B cell (primary cell): ENCODE data around the gene STAP2. TPM values are rescaled to one million over a fixed set of nuclear protein-coding genes. Genes with fewer than 3 reads are reported as not detected.

Experiments
- ATAC-seq: fragments of 200-7000 bp; cut with Tn5 transposase; one replicate; pipeline ENCODE4 v1.10.0; 2021; ENCODE audit warnings: low read depth, mild to moderate bottlenecking, moderate number of reproducible peaks, moderate library complexity
- CTCF ChIA-PET: fragments of 350-600 bp; sonication (Branson Sonifier 250); formaldehyde crosslinking; loops from one replicate; lab custom pipeline; 2021; ENCODE audit warnings: antibody characterized with exemption, inconsistent platforms; lab: Charles Lee
- POLR2A ChIA-PET: fragments of 350-600 bp; sonication (Branson Sonifier 250); formaldehyde crosslinking; loops from one replicate; lab custom pipeline; 2021; ENCODE audit warnings: antibody characterized with exemption; lab: Charles Lee
- DNase-seq: peaks from one replicate; pipeline ENCODE4 v3.0.0; 2013
- H2AFZ ChIP-seq: 2 replicates; pipeline ENCODE4 v1.6.1; 2012; ENCODE audit warnings: mild to moderate bottlenecking, low read depth, low read length; ENCODE audit not compliant: insufficient read depth, poor library complexity, severe bottlenecking
- H3K27ac ChIP-seq, 2 donors: 1 replicate in 1 of 2; 2 replicates in 1 of 2; pipeline ENCODE4 v1.5.1; 2012 to 2013; ENCODE audit warnings: low read length in 2 of 2, mild to moderate bottlenecking in 2 of 2, moderate library complexity in 1 of 2
- H3K27me3 ChIP-seq, 4 experiments: fragments of 200-600 bp in 1 of 4; sonication (generic) in 1 of 4; replicated peaks in 1 of 4; 1 replicate in 2 of 4; 2 replicates in 2 of 4; pipeline versions ENCODE4 v1.6.1 to v1.7.0; 2013 to 2016; ENCODE audit warnings: low read length in 3 of 4, mild to moderate bottlenecking in 2 of 4, mixed read lengths in 1 of 4, moderate library complexity in 1 of 4; ENCODE audit not compliant: insufficient read depth in 4 of 4, control insufficient read depth in 3 of 4; ENCODE audit errors: control extremely low read depth in 1 of 4
- H3K36me3 ChIP-seq, 2 experiments: replicated peaks in 1 of 2; 1 replicate in 1 of 2; 2 replicates in 1 of 2; pipeline versions ENCODE4 v1.6.1 to v1.7.1; 2013; ENCODE audit warnings: low read length in 1 of 2; ENCODE audit not compliant: insufficient read depth in 2 of 2, control insufficient read depth in 1 of 2; ENCODE audit errors: control extremely low read depth in 1 of 2, extremely low read depth in 1 of 2
- H3K4me1 ChIP-seq, 2 donors: fragments of 200-600 bp in 1 of 2; sonication (generic) in 1 of 2; 1 replicate in 1 of 2; 2 replicates in 1 of 2; pipeline versions ENCODE4 v1.5.1 to v1.6.1; 2013 to 2017; ENCODE audit warnings: low read length in 2 of 2; ENCODE audit not compliant: control insufficient read depth in 2 of 2, insufficient read depth in 2 of 2
- H3K4me2 ChIP-seq: replicated peaks from 2 replicates; pipeline ENCODE3; 2012; ENCODE audit warnings: mild to moderate bottlenecking, low read depth, low read length; ENCODE audit not compliant: poor library complexity, severe bottlenecking
- H3K4me3 ChIP-seq, 5 experiments: fragments of 200-600 bp in 1 of 5; sonication (generic) in 1 of 5; 1 replicate in 3 of 5; 2 replicates in 2 of 5; pipeline versions ENCODE4 v1.5.1 to v1.7.0; 2011 to 2016; ENCODE audit warnings: low read length in 4 of 5, mild to moderate bottlenecking in 4 of 5, low read depth in 2 of 5, control low read depth in 1 of 5, moderate library complexity in 1 of 5; ENCODE audit not compliant: insufficient read depth in 1 of 5; ENCODE audit errors: control extremely low read depth in 1 of 5, extremely low read depth in 1 of 5
- H3K79me2 ChIP-seq: fragments of 200-600 bp; sonication (generic); one replicate; pipeline ENCODE4 v1.6.0; 2016; ENCODE audit warnings: low read length; ENCODE audit not compliant: control insufficient read depth, insufficient read depth
- H3K9ac ChIP-seq: fragments of 200-600 bp; sonication (generic); 2 replicates; pipeline ENCODE4 v1.6.1; 2017; ENCODE audit warnings: mild to moderate bottlenecking, low read length, moderate library complexity
- H3K9me3 ChIP-seq, 3 donors: one replicate each; pipeline versions ENCODE4 v1.6.1 to v1.7.1; 2013; ENCODE audit warnings: low read length in 2 of 3; ENCODE audit not compliant: control insufficient read depth in 2 of 3, insufficient read depth in 1 of 3; ENCODE audit errors: control extremely low read depth in 1 of 3
- H4K20me1 ChIP-seq: 2 replicates; pipeline ENCODE4 v1.6.0; 2012; ENCODE audit warnings: mild to moderate bottlenecking, low read length; ENCODE audit not compliant: insufficient read depth, control insufficient read depth, poor library complexity, severe bottlenecking
- H3K27ac Mint-ChIP-seq: one replicate; pipeline ENCODE4 v1.8.0; 2021; ENCODE audit warnings: mixed read lengths
- H3K27me3 Mint-ChIP-seq: one replicate; pipeline ENCODE4 v1.8.0; 2021; ENCODE audit warnings: mixed read lengths
- H3K4me1 Mint-ChIP-seq: one replicate; pipeline ENCODE4 v1.8.0; 2021; ENCODE audit warnings: mixed read lengths
- H3K4me3 Mint-ChIP-seq: one replicate; pipeline ENCODE4 v1.8.0; 2021; ENCODE audit warnings: mixed read lengths
- H3K9me3 Mint-ChIP-seq: one replicate; pipeline ENCODE4 v1.8.0; 2022; ENCODE audit warnings: mixed read lengths; ENCODE audit not compliant: insufficient read depth
- EZH2 ChIP-seq: IDR thresholded peaks from 2 replicates; pipeline ENCODE4 v1.6.1; 2012; ENCODE audit warnings: borderline replicate concordance, low read depth, mild to moderate bottlenecking, moderate library complexity, low read length; ENCODE audit not compliant: insufficient read depth, poor library complexity, severe bottlenecking
- WGBS: methylation state at CpG from one replicate; pipeline ENCODE4 v1.1.5; 2013; ENCODE audit warnings: missing lambda C conversion rate; ENCODE audit not compliant: insufficient coverage; 5-methylcytosine and 5-hydroxymethylcytosine counted together
- intact Hi-C: fragments of 100-400 bp; cut with micrococcal nuclease; formaldehyde crosslinking; loops from one replicate; pipeline ENCODE4 v1.10.0; 2022
- polyA plus RNA-seq: library from polyadenylated mRNA; depleted of rRNA; stranded (reverse); fragments of >200 nt; gene quantifications from 2 replicates; pipeline ENCODE4 v1.2.3, GENCODE V29; 2012
- total RNA-seq, 2 donors: library from RNA; stranded (reverse); fragments of 120-200 nt in 1 of 2; gene quantifications; 1 replicate in 1 of 2; 2 replicates in 1 of 2; pipeline versions ENCODE4 v1.2.3 to v1.2.4, GENCODE V29; 2013 to 2022
- TF ChIP-seq, protein P1 (sequence below): fragments of 200-600 bp; IDR thresholded peaks from one replicate; pipeline ENCODE4 v1.8.0; 2022; ENCODE audit warnings: antibody characterized with exemption, mild to moderate bottlenecking

The STAP2 gene
- total and polyA plus RNA-seq, 2 donors (not counting 1 experiment from before 2014, with no cell fraction given): 0.27 to 0.72 TPM

DNA sequence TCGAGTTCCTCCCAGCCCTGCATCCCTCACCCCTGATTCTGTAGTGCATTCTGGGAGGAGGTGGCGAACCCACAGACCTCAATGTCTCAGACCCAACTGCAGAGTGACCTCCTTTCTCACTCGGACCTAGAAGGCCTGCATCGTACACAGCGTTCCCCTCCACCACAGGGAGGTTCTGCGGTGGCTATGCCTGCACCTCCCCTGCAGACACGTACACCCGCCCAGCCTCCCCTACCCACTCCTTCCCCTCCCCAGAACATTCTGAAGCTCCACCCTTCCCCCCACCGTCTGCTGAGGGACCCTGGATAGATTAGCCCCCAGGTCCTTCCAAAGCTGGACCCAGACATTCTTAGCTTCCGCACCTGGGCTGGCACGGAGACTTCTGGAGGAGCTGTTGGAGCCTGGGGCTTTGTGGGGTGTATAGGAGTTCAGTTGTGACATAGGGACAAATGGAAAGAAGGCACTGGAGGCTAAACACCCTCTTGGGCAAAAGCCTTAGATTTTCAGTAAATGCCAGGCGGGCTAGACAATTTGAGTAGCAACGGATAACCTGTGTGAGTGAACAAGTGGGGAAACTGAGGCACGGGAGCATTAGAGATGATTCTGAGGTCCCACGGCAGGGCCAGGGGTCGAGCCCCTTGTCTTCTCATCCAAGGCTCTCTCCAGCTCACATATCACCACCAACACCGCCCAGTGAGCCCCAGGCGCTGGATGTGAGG is 34.6 kb downstream of the STAP2 start:
- Histone ChIP-seq H3K27me3 (peaks cover 0 to 6% (median 0%) of the 10 kb centered on the region in 4 experiments), H4K20me1 (no peaks in the 10 kb centered on the region), H3K79me2 (no peaks in the 10 kb centered on the region), H3K4me1 (peaks cover 4% of the 10 kb centered on the region in 2 donors), H3K27ac (no peak overlapping the region), H3K36me3 (no peaks in the 10 kb centered on the region), H3K9me3 (no peaks in the 10 kb centered on the region), H3K9ac (peak overlapping the region; percentile 29), H2AFZ (peak overlapping the region; percentile 56), H3K4me2 (peak overlapping the region; percentile 74), H3K4me3 (peak overlapping the region in 3 of 5 experiments; percentile 5 to 38 (median 7))
- ATAC-seq (no peak), DNase-seq (no peak)
- peak overlapping the region; percentile 74 for H3K4me3 Mint-ChIP-seq
- peaks cover 9% of the 10 kb centered on the region for H3K27me3 Mint-ChIP-seq
- no peaks in the 10 kb centered on the region for H3K9me3 Mint-ChIP-seq
- intact Hi-C loops: no loop called here
- 58% methylated on average over 14 of the region's 18 CpGs for WGBS
- peaks cover 7% of the 10 kb centered on the region for H3K4me1 Mint-ChIP-seq
- ChIA-PET POLR2A (interaction anchor here (0.7 kb wide), 1 partner anchor 18 kb away, joined by 3 read pairs; no protein-coding TSS in a partner anchor), CTCF (no interaction called here)
- no peak overlapping the region for H3K27ac Mint-ChIP-seq
- TF ChIP-seq, protein P1, sequence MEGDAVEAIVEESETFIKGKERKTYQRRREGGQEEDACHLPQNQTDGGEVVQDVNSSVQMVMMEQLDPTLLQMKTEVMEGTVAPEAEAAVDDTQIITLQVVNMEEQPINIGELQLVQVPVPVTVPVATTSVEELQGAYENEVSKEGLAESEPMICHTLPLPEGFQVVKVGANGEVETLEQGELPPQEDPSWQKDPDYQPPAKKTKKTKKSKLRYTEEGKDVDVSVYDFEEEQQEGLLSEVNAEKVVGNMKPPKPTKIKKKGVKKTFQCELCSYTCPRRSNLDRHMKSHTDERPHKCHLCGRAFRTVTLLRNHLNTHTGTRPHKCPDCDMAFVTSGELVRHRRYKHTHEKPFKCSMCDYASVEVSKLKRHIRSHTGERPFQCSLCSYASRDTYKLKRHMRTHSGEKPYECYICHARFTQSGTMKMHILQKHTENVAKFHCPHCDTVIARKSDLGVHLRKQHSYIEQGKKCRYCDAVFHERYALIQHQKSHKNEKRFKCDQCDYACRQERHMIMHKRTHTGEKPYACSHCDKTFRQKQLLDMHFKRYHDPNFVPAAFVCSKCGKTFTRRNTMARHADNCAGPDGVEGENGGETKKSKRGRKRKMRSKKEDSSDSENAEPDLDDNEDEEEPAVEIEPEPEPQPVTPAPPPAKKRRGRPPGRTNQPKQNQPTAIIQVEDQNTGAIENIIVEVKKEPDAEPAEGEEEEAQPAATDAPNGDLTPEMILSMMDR: no peak
- TF ChIP-seq EZH2: no peak

DNA sequence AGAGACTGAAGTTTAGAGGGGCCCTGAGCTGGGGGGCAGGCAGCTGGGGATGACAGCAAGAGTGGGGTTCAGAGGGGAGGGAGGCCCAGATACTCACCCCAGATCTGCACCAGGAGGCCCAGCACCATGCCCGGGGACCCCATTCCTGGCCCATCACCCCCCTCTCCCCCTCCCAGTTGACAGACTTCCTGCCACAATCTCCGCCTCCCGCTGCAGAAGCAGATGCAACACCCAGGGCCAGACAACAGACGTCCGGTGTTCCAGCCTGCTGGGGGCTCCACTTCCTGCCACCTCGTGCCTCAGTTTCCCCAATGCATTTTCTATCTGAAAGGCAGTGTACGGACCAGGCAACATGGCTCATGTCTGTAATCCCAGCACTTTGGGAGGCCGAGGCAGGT is 36.4 kb downstream of the STAP2 start, which contains the start of gene TMIGD2:
Gene TMIGD2 (minus strand): TSS at position 147 of the 398 bp plus-strand sequence. CDS start 4 bp downstream, at position 143.
- Mint-ChIP-seq H3K4me3 (no peak within 1 kb of the TSS), H3K4me1 (peaks cover 7% of the 10 kb centered on the region), H3K27me3 (peaks cover 11% of the 10 kb centered on the region), H3K9me3 (no peaks in the 10 kb centered on the region), H3K27ac (no peak within 1 kb of the TSS)
- H3K9me3 ChIP-seq: no peaks in the 10 kb centered on the region
- peaks cover 4% of the 10 kb centered on the region in 2 donors for H3K4me1 ChIP-seq
- ChIA-PET CTCF (no interaction called here), POLR2A (no interaction called here)
- H2AFZ ChIP-seq: peak within 1 kb of the TSS; percentile 33
- H3K27me3 ChIP-seq: peaks cover 0 to 6% (median 0%) of the 10 kb centered on the region in 4 experiments
- WGBS: 12% methylated on average over 8 of the region's 8 CpGs
- TF ChIP-seq, protein P1: no peak
- no peak for TF ChIP-seq EZH2
- H3K79me2 ChIP-seq: no peaks in the 10 kb centered on the region
- H3K4me2 ChIP-seq: no peak within 1 kb of the TSS
- H3K27ac ChIP-seq: no peak within 1 kb of the TSS
- DNase-seq (no peak), ATAC-seq (no peak)
- no peaks in the 10 kb centered on the region for H4K20me1 ChIP-seq
- intact Hi-C loops: no loop called here
- H3K36me3 ChIP-seq: no peaks in the 10 kb centered on the region
- H3K4me3 ChIP-seq: no peak within 1 kb of the TSS
- no peak within 1 kb of the TSS for H3K9ac ChIP-seq
